Activated naive CD4-positive, alpha-beta T cell treated with anti-CD3 and anti-CD28 coated beads, Interleukin-2, amount 10 ng/mL, durations not matched to agents 7 days and 5 days (primary cell): Measurements from ENCODE around the gene PLXNA2.

Experiments
- CTCF ChIA-PET: fragments of 350-600 bp; sonication (Branson Sonifier 250); formaldehyde crosslinking; loops from one replicate; lab custom pipeline; 2021; ENCODE audit warnings: antibody characterized with exemption; lab: Charles Lee
- DNase-seq: peaks from one replicate; pipeline ENCODE4 v3.0.0-alpha.2; 2020
- H3K27ac Mint-ChIP-seq: one replicate; pipeline ENCODE4 v1.8.0; 2021; ENCODE audit warnings: mild to moderate bottlenecking, moderate library complexity, mixed read lengths
- H3K27me3 Mint-ChIP-seq: one replicate; pipeline ENCODE4 v1.8.0; 2021; ENCODE audit warnings: mild to moderate bottlenecking, mixed read lengths
- H3K36me3 Mint-ChIP-seq: one replicate; pipeline ENCODE4 v1.8.0; 2021; ENCODE audit warnings: mixed read lengths
- H3K4me1 Mint-ChIP-seq: one replicate; pipeline ENCODE4 v1.8.0; 2021; ENCODE audit warnings: mixed read lengths
- H3K4me3 Mint-ChIP-seq: one replicate; pipeline ENCODE4 v1.8.0; 2021; ENCODE audit warnings: mild to moderate bottlenecking, moderate library complexity, mixed read lengths
- H3K9me3 Mint-ChIP-seq: one replicate; pipeline ENCODE4 v1.8.0; 2021; ENCODE audit warnings: mixed read lengths

The PLXNA2 gene

GRCh38 chr1:208243967-208244916, at the start of gene PLXNA2:
Gene PLXNA2 (minus strand): TSS chr1:208244384. CDS start chr1:208217922, 26,462 bp downstream.
- no peaks in the 10 kb centered on the region for H3K36me3 Mint-ChIP-seq
- no peaks in the 10 kb centered on the region for H3K9me3 Mint-ChIP-seq
- peaks cover 80% of the 10 kb centered on the region for H3K27me3 Mint-ChIP-seq

GRCh38 chr1:208292908-208293307, 48.7 kb upstream of the PLXNA2 start:
- H3K27ac Mint-ChIP-seq, result no peak overlapping the region
- peaks cover 13% of the 10 kb centered on the region for H3K27me3 Mint-ChIP-seq
- CTCF ChIA-PET, result no interaction called here

More at GRCh38 chr1:208243967-208244916, at the start of gene PLXNA2:
- H3K4me1 Mint-ChIP-seq, result peaks cover 10% of the 10 kb centered on the region
- H3K4me3 Mint-ChIP-seq, result peak within 1 kb of the TSS; percentile 72
- peak within 1 kb of the TSS; percentile 58 for H3K27ac Mint-ChIP-seq
- CTCF ChIA-PET, result interaction anchor here (0.7 to 4.6 kb wide), 16 partner anchors 9 to 359 kb away, joined by 3 to 44 read pairs (median 4); no protein-coding TSS in a partner anchor
- DNase-seq, result peak; percentile 81

GRCh38 chr1:208291923-208292711, 47.9 kb upstream of the PLXNA2 start:
- Mint-ChIP-seq H3K27me3 (peaks cover 17% of the 10 kb centered on the region), H3K27ac (no peak overlapping the region), H3K9me3 (no peaks in the 10 kb centered on the region), H3K36me3 (no peaks in the 10 kb centered on the region), H3K4me3 (no peak overlapping the region), H3K4me1 (no peaks in the 10 kb centered on the region)
- no peak for DNase-seq
- CTCF ChIA-PET, result no interaction called here

More at GRCh38 chr1:208292908-208293307, 48.7 kb upstream of the PLXNA2 start:
- no peaks in the 10 kb centered on the region for H3K4me1 Mint-ChIP-seq
- no peak overlapping the region for H3K4me3 Mint-ChIP-seq
- no peaks in the 10 kb centered on the region for H3K9me3 Mint-ChIP-seq
- no peaks in the 10 kb centered on the region for H3K36me3 Mint-ChIP-seq
- no peak for DNase-seq

- Mint-ChIP-seq H3K4me1 (no peaks in the 10 kb centered on the region), H3K36me3 (no peaks in the 10 kb centered on the region), H3K9me3 (no peaks in the 10 kb centered on the region), H3K27me3 (peaks cover 17% of the 10 kb centered on the region), H3K4me3 (no peak overlapping the region), H3K27ac (no peak overlapping the region)
- CTCF ChIA-PET, result no interaction called here
- no peak for DNase-seq
Measured at GRCh38 chr1:208291129-208291528, 46.9 kb upstream of the PLXNA2 start.

GRCh38 chr1:208289716-208290115, 45.5 kb upstream of the PLXNA2 start:
- no peak overlapping the region for H3K27ac Mint-ChIP-seq
- H3K27me3 Mint-ChIP-seq, result peaks cover 19% of the 10 kb centered on the region
- no peak for DNase-seq
- H3K36me3 Mint-ChIP-seq, result no peaks in the 10 kb centered on the region
- no peaks in the 10 kb centered on the region for H3K4me1 Mint-ChIP-seq
- no peaks in the 10 kb centered on the region for H3K9me3 Mint-ChIP-seq
- no peak overlapping the region for H3K4me3 Mint-ChIP-seq
- CTCF ChIA-PET, result no interaction called here

GRCh38 chr1:208288495-208288894, 44.3 kb upstream of the PLXNA2 start:
- H3K27me3 Mint-ChIP-seq, result peaks cover 15% of the 10 kb centered on the region
- H3K4me1 Mint-ChIP-seq, result no peaks in the 10 kb centered on the region
- no peaks in the 10 kb centered on the region for H3K36me3 Mint-ChIP-seq
- H3K9me3 Mint-ChIP-seq, result no peaks in the 10 kb centered on the region
- CTCF ChIA-PET, result no interaction called here
- no peak overlapping the region for H3K4me3 Mint-ChIP-seq
- H3K27ac Mint-ChIP-seq, result no peak overlapping the region
- no peak for DNase-seq

- CTCF ChIA-PET, result no interaction called here
- no peak overlapping the region for H3K4me3 Mint-ChIP-seq
Measured at GRCh38 chr1:208280681-208281450, 36.7 kb upstream of the PLXNA2 start.

GRCh38 chr1:208279826-208280588, 35.8 kb upstream of the PLXNA2 start:
- H3K27me3 Mint-ChIP-seq, result peaks cover 34% of the 10 kb centered on the region
- no peak overlapping the region for H3K4me3 Mint-ChIP-seq
- no peaks in the 10 kb centered on the region for H3K9me3 Mint-ChIP-seq
- H3K27ac Mint-ChIP-seq, result no peak overlapping the region
- no peaks in the 10 kb centered on the region for H3K36me3 Mint-ChIP-seq
- no peaks in the 10 kb centered on the region for H3K4me1 Mint-ChIP-seq
- no peak for DNase-seq
- CTCF ChIA-PET, result no interaction called here

More at GRCh38 chr1:208280681-208281450, 36.7 kb upstream of the PLXNA2 start:
- no peaks in the 10 kb centered on the region for H3K4me1 Mint-ChIP-seq
- H3K27me3 Mint-ChIP-seq, result peaks cover 38% of the 10 kb centered on the region
- no peaks in the 10 kb centered on the region for H3K36me3 Mint-ChIP-seq
- no peak for DNase-seq
- no peak overlapping the region for H3K27ac Mint-ChIP-seq
- no peaks in the 10 kb centered on the region for H3K9me3 Mint-ChIP-seq

- DNase-seq, result no peak
- H3K4me3 Mint-ChIP-seq, result no peak overlapping the region
- H3K27me3 Mint-ChIP-seq, result peaks cover 32% of the 10 kb centered on the region
- CTCF ChIA-PET, result no interaction called here
- H3K36me3 Mint-ChIP-seq, result no peaks in the 10 kb centered on the region
- H3K4me1 Mint-ChIP-seq, result no peaks in the 10 kb centered on the region
- no peak overlapping the region for H3K27ac Mint-ChIP-seq
- H3K9me3 Mint-ChIP-seq, result no peaks in the 10 kb centered on the region
Measured at GRCh38 chr1:208278638-208279037, 34.5 kb upstream of the PLXNA2 start.

GRCh38 chr1:208276757-208277435, 32.7 kb upstream of the PLXNA2 start:
- CTCF ChIA-PET, result no interaction called here
- Mint-ChIP-seq H3K36me3 (no peaks in the 10 kb centered on the region), H3K27me3 (peaks cover 27% of the 10 kb centered on the region), H3K4me1 (no peaks in the 10 kb centered on the region), H3K27ac (no peak overlapping the region), H3K9me3 (no peaks in the 10 kb centered on the region), H3K4me3 (no peak overlapping the region)
- no peak for DNase-seq

- no peaks in the 10 kb centered on the region for H3K9me3 Mint-ChIP-seq
- no peaks in the 10 kb centered on the region for H3K36me3 Mint-ChIP-seq
- no peak for DNase-seq
- CTCF ChIA-PET, result no interaction called here
- peaks cover 31% of the 10 kb centered on the region for H3K27me3 Mint-ChIP-seq
- no peak overlapping the region for H3K4me3 Mint-ChIP-seq
- H3K4me1 Mint-ChIP-seq, result no peaks in the 10 kb centered on the region
- no peak overlapping the region for H3K27ac Mint-ChIP-seq
Measured at GRCh38 chr1:208275083-208275482, 30.9 kb upstream of the PLXNA2 start.

- CTCF ChIA-PET, result no interaction called here
- H3K4me1 Mint-ChIP-seq, result no peaks in the 10 kb centered on the region
- H3K27me3 Mint-ChIP-seq, result peaks cover 37% of the 10 kb centered on the region
- DNase-seq, result no peak
- no peaks in the 10 kb centered on the region for H3K9me3 Mint-ChIP-seq
- H3K36me3 Mint-ChIP-seq, result no peaks in the 10 kb centered on the region
- no peak overlapping the region for H3K27ac Mint-ChIP-seq
- H3K4me3 Mint-ChIP-seq, result no peak overlapping the region
Measured at GRCh38 chr1:208273386-208274017, 29.3 kb upstream of the PLXNA2 start.
